Embryonic facial prominence (tissue), 1 donor: ENCODE measurements around the gene PCDHB12.
"Not testable (repeated sequence)": the region's sequence is repeated elsewhere in the genome, so short reads cannot be mapped to it uniquely, and the experiment has no call there.

ENCODE experiments used
- DNase-seq: peaks from one replicate; pipeline ENCODE4 v3.0.0-alpha.2; 2016; ENCODE audit errors: extremely low spot score

PCDHB12 gene

GRCh38 chr5:141208478-141208877 lies at the start of gene PCDHB12:
Gene PCDHB12 (plus strand): TSS chr5:141208719. CDS start chr5:141208908, 189 bp downstream.
- DNase-seq, result no peak

GRCh38 chr5:141172381-141173204 lies 35.9 kb upstream of the PCDHB12 start, which contains the start of gene PCDHB7:
Gene PCDHB7 (plus strand): TSS chr5:141172644. CDS start chr5:141172836, 192 bp downstream.
- no peak for DNase-seq

GRCh38 chr5:141174291-141175104 lies 34.0 kb upstream of the PCDHB12 start:
- not testable (repeated sequence) for DNase-seq

- no peak for DNase-seq
Observed at GRCh38 chr5:141175933-141176332, 32.6 kb upstream of the PCDHB12 start.

GRCh38 chr5:141177577-141178191 lies 30.8 kb upstream of the PCDHB12 start, which contains the start of gene PCDHB8:
Gene PCDHB8 (plus strand): TSS chr5:141177790. CDS start chr5:141178035, 245 bp downstream.
- DNase-seq, result not testable (repeated sequence)

GRCh38 chr5:141179371-141179770 lies 29.1 kb upstream of the PCDHB12 start:
- DNase-seq, result not testable (repeated sequence)

GRCh38 chr5:141179876-141180275 lies 28.6 kb upstream of the PCDHB12 start:
- DNase-seq, result not testable (repeated sequence)

GRCh38 chr5:141180313-141180712 lies 28.2 kb upstream of the PCDHB12 start:
- DNase-seq, result no peak

- DNase-seq, result no peak
Observed at GRCh38 chr5:141182248-141182647, 26.3 kb upstream of the PCDHB12 start, which contains the start of gene PCDHB16. Gene PCDHB16 (plus strand): TSS chr5:141182387. CDS start chr5:141182560, 173 bp downstream.

GRCh38 chr5:141184117-141184855 lies 24.2 kb upstream of the PCDHB12 start:
- not testable (repeated sequence) for DNase-seq

GRCh38 chr5:141186897-141187512 lies 21.5 kb upstream of the PCDHB12 start, which contains the start of gene PCDHB9:
Gene PCDHB9 (plus strand): TSS chr5:141187161. CDS start chr5:141187319, 158 bp downstream.
- no peak for DNase-seq

GRCh38 chr5:141188682-141189081 lies 19.8 kb upstream of the PCDHB12 start:
- not testable (repeated sequence) for DNase-seq

- not testable (repeated sequence) for DNase-seq
Observed at GRCh38 chr5:141189131-141189530, 19.4 kb upstream of the PCDHB12 start.

GRCh38 chr5:141192110-141192725 lies 16.3 kb upstream of the PCDHB12 start, which contains the start of gene PCDHB10:
Gene PCDHB10 (plus strand): TSS chr5:141192353. CDS start chr5:141192553, 200 bp downstream.
- no peak for DNase-seq

- not testable (repeated sequence) for DNase-seq
Observed at GRCh38 chr5:141194332-141194731, 14.2 kb upstream of the PCDHB12 start.

GRCh38 chr5:141196363-141196762 lies 12.2 kb upstream of the PCDHB12 start:
- no peak for DNase-seq

GRCh38 chr5:141199359-141200235 lies 8.9 kb upstream of the PCDHB12 start, which contains the start of gene PCDHB11:
Gene PCDHB11 (plus strand): TSS chr5:141199627. CDS start chr5:141199775, 148 bp downstream.
- no peak for DNase-seq

GRCh38 chr5:141201126-141201525 lies 7.4 kb upstream of the PCDHB12 start:
- DNase-seq, result not testable (repeated sequence)

GRCh38 chr5:141201646-141202045 lies 6.9 kb upstream of the PCDHB12 start:
- DNase-seq, result not testable (repeated sequence)
